Measurements from ENCODE around the gene SMARCA2.

Gene SMARCA2

GRCh38 chr9:2029666-2030170 is 14.6 kb downstream of the SMARCA2 start:
- peaks cover 22 to 23% (median 22%) of the 10 kb centered on the region in 3 donors for H3K36me3 ChIP-seq
- peaks cover 0 to 72% (median 31%) of the 10 kb centered on the region in 4 donors for H3K4me1 ChIP-seq
- intact Hi-C loops (cut with DNase I; ENCODE audit: low total_unique reads) = no loop called here
- no peak overlapping the region for H3K27ac ChIP-seq
- H3K27me3 ChIP-seq = no peaks in the 10 kb centered on the region
- no peak for DNase-seq
- no peaks in the 10 kb centered on the region for H3K9me3 ChIP-seq
- TF ChIP-seq, protein P1, sequence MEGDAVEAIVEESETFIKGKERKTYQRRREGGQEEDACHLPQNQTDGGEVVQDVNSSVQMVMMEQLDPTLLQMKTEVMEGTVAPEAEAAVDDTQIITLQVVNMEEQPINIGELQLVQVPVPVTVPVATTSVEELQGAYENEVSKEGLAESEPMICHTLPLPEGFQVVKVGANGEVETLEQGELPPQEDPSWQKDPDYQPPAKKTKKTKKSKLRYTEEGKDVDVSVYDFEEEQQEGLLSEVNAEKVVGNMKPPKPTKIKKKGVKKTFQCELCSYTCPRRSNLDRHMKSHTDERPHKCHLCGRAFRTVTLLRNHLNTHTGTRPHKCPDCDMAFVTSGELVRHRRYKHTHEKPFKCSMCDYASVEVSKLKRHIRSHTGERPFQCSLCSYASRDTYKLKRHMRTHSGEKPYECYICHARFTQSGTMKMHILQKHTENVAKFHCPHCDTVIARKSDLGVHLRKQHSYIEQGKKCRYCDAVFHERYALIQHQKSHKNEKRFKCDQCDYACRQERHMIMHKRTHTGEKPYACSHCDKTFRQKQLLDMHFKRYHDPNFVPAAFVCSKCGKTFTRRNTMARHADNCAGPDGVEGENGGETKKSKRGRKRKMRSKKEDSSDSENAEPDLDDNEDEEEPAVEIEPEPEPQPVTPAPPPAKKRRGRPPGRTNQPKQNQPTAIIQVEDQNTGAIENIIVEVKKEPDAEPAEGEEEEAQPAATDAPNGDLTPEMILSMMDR (IDR thresholded peaks at IDR 0.05) = no peak
- no peak overlapping the region for H3K4me3 ChIP-seq

- Histone ChIP-seq H3K4me1 (peaks cover 0 to 49% (median 16%) of the 10 kb centered on the region in 4 donors), H3K9me3 (no peaks in the 10 kb centered on the region), H3K27me3 (no peaks in the 10 kb centered on the region), H3K4me3 (no peak overlapping the region), H3K36me3 (peaks cover 22 to 29% (median 29%) of the 10 kb centered on the region in 3 donors), H3K27ac (no peak overlapping the region)
- intact Hi-C loops (cut with DNase I; ENCODE audit: low total_unique reads) = no loop called here
- no peak for DNase-seq
- TF ChIP-seq, protein P1 (IDR thresholded peaks at IDR 0.05) = no peak
These were observed 17.1 kb downstream of the SMARCA2 start for GRCh38 chr9:2032234-2032633.

DNA sequence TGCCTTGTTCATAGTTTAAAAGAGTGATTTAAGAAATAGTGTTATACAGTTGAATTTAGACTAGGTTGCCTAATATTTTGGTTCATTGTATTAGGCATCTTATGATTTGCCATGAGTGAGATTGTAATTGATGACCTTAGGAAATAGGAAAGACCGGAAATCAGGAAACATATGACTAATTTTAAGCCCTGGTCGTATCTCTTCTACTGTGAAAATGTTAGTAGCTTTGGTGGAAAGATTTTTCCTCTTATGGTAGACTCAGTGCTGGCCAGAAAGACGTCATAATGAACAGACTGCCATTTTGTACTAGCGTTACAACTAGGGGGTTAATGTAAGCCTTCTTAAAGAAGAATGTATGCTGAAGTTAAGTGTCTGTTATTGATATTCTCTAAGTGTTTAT is 21.7 kb downstream of the SMARCA2 start:
- H3K4me1 ChIP-seq = peaks cover 0 to 7% (median 3%) of the 10 kb centered on the region in 4 donors
- TF ChIP-seq, protein P1 (IDR thresholded peaks at IDR 0.05) = no peak
- H3K27ac ChIP-seq = no peak overlapping the region
- H3K36me3 ChIP-seq = peaks cover 55 to 57% (median 56%) of the 10 kb centered on the region in 3 donors
- H3K9me3 ChIP-seq = no peaks in the 10 kb centered on the region
- no peak for DNase-seq
- H3K4me3 ChIP-seq = no peak overlapping the region
- H3K27me3 ChIP-seq = no peaks in the 10 kb centered on the region
- intact Hi-C loops (cut with DNase I; ENCODE audit: low total_unique reads) = no loop called here

DNA sequence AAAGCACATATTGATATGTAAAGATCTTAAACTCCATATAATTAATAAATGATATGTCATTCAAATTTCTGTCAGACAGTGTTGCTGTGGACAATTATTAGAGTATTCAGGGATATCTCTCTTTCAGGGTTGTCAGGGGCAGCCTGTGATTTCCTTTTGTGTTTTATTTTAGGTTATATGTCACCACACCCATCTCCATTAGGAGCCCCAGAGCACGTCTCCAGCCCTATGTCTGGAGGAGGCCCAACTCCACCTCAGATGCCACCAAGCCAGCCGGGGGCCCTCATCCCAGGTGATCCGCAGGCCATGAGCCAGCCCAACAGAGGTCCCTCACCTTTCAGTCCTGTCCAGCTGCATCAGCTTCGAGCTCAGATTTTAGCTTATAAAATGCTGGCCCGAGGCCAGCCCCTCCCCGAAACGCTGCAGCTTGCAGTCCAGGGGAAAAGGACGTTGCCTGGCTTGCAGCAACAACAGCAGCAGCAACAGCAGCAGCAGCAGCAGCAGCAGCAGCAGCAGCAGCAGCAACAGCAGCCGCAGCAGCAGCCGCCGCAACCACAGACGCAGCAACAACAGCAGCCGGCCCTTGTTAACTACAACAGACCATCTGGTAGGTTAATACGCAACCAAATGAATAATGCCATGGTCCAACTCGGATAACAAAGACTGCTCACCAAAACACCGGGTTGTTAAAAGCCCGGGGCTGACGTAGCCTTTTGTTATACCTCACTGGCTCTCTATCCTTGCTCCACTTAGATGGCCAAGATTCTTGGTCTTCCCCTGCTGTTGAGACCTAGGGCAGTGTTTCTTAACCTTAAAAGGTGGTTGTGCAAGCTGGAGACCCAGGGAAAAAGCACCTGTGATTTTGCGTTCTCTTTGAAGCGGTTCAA is 24.4 kb downstream of the SMARCA2 start:
- intact Hi-C loops (cut with DNase I; ENCODE audit: low total_unique reads) = no loop called here
- Histone ChIP-seq H3K36me3 (peaks cover 35 to 55% (median 48%) of the 10 kb centered on the region in 3 donors), H3K9me3 (no peaks in the 10 kb centered on the region), H3K4me1 (no peaks in the 10 kb centered on the region), H3K27ac (no peak overlapping the region), H3K27me3 (no peaks in the 10 kb centered on the region), H3K4me3 (no peak overlapping the region)
- DNase-seq = no peak
- TF ChIP-seq, protein P1 (IDR thresholded peaks at IDR 0.05) = no peak

- TF ChIP-seq, protein P1 (IDR thresholded peaks at IDR 0.05) = no peak
- Histone ChIP-seq H3K36me3 (peaks cover 26 to 47% (median 47%) of the 10 kb centered on the region in 3 donors), H3K4me1 (no peaks in the 10 kb centered on the region), H3K4me3 (no peak overlapping the region), H3K9me3 (no peaks in the 10 kb centered on the region), H3K27ac (no peak overlapping the region), H3K27me3 (no peaks in the 10 kb centered on the region)
- intact Hi-C loops (cut with DNase I; ENCODE audit: low total_unique reads) = no loop called here
- no peak for DNase-seq
These were observed 25.7 kb downstream of the SMARCA2 start for GRCh38 chr9:2040828-2041227.
